GM12878 (cell line): ENCODE results near the gene EID1.

Experiments used
- GABPA ChIP-seq: IDR thresholded peaks from 2 replicates; pipeline ENCODE4 v1.6.1; 2014; ENCODE audit warnings: antibody characterized with exemption, low read depth, mild to moderate bottlenecking, inconsistent platforms
- HCFC1 ChIP-seq: fragments of 150-350 bp; IDR thresholded peaks from 2 replicates; pipeline ENCODE4 v1.6.1; 2014; ENCODE audit warnings: low read length
- NRF1 ChIP-seq: conservative IDR thresholded peaks from 2 replicates; pipeline ENCODE4 v1.6.1; 2011; ENCODE audit warnings: mild to moderate bottlenecking, low read depth, low read length, improper control_type of control experiment
- SMAD1 ChIP-seq: fragments of 450-650 bp; IDR thresholded peaks from 2 replicates; pipeline ENCODE4 v1.6.1; 2018; ENCODE audit warnings: mild to moderate bottlenecking, low read depth; ENCODE audit not compliant: partially characterized antibody
- YY1 ChIP-seq: IDR thresholded peaks from 2 replicates; pipeline ENCODE4 v1.6.1; 2011; ENCODE audit warnings: low read depth, mild to moderate bottlenecking, low read length
- ZNF24 ChIP-seq: fragments of 450-650 bp; IDR thresholded peaks from 2 replicates; pipeline ENCODE4 v1.6.1; 2017; ENCODE audit warnings: antibody characterized with exemption, mild to moderate bottlenecking
- TF ChIP-seq, protein P1 (sequence below): IDR thresholded peaks from 2 replicates; pipeline ENCODE4 v1.6.1; 2012; ENCODE audit warnings: low read depth, low read length, improper control_type of control experiment
- TF ChIP-seq, protein P2 (sequence below), 3 experiments: IDR thresholded peaks in 2 of 3; conservative IDR thresholded peaks in 1 of 3; 2 replicates each; pipeline ENCODE4 v1.5.1; 2011; ENCODE audit warnings: low read depth in 3 of 3, low read length in 3 of 3, mild to moderate bottlenecking in 3 of 3, control low read depth in 2 of 3, moderate library complexity in 2 of 3, inconsistent platforms in 1 of 3, mixed read lengths in 1 of 3; ENCODE audit not compliant: control insufficient read depth in 2 of 3, insufficient read depth in 1 of 3; ENCODE audit errors: extremely low read depth in 1 of 3

DNA sequence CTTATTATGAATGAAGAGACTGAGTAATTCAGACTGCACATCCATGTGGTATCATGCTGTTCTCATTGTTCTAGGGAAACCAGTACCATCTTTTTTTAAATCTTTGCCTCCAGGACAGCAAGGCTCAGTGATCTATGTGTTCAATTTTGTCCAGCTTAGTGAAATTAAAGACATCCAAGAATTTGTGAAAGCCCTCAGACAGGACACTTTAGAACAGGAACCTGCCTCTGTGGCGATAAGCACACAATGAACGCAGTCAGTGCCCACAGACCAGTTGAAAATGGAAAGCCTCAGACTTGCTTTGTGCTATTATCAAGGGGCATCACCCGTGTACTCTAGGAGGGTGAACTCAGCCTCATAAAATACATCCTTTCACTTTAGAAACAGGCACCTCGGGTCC, 20.1 kb downstream of the EID1 start:
- TF ChIP-seq, protein P1, sequence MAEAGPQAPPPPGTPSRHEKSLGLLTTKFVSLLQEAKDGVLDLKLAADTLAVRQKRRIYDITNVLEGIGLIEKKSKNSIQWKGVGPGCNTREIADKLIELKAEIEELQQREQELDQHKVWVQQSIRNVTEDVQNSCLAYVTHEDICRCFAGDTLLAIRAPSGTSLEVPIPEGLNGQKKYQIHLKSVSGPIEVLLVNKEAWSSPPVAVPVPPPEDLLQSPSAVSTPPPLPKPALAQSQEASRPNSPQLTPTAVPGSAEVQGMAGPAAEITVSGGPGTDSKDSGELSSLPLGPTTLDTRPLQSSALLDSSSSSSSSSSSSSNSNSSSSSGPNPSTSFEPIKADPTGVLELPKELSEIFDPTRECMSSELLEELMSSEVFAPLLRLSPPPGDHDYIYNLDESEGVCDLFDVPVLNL, result no peak
- TF ChIP-seq, protein P2, sequence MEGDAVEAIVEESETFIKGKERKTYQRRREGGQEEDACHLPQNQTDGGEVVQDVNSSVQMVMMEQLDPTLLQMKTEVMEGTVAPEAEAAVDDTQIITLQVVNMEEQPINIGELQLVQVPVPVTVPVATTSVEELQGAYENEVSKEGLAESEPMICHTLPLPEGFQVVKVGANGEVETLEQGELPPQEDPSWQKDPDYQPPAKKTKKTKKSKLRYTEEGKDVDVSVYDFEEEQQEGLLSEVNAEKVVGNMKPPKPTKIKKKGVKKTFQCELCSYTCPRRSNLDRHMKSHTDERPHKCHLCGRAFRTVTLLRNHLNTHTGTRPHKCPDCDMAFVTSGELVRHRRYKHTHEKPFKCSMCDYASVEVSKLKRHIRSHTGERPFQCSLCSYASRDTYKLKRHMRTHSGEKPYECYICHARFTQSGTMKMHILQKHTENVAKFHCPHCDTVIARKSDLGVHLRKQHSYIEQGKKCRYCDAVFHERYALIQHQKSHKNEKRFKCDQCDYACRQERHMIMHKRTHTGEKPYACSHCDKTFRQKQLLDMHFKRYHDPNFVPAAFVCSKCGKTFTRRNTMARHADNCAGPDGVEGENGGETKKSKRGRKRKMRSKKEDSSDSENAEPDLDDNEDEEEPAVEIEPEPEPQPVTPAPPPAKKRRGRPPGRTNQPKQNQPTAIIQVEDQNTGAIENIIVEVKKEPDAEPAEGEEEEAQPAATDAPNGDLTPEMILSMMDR (IDR thresholded peaks at IDR 0.05 in 2 of 3, conservative IDR thresholded peaks at IDR 0.05 in 1 of 3; ENCODE audit: control insufficient read depth in 2 of 3, extremely low read depth in 1 of 3, insufficient read depth in 1 of 3, low read depth in 3 of 3, low read length in 3 of 3), result no peak
- no peak for TF ChIP-seq ZNF24
- no peak for TF ChIP-seq YY1
- no peak for TF ChIP-seq HCFC1
- TF ChIP-seq SMAD1, result no peak
- no peak for TF ChIP-seq NRF1
- TF ChIP-seq GABPA, result no peak
